CD4-positive, alpha-beta T cell treated with Interleukin-21 for 1 hour (primary cell): ENCODE measurements around the gene ELOVL4.

ENCODE experiments used
- DNase-seq: peaks from one replicate; pipeline ENCODE4 v3.0.0-alpha.2; 2020

ELOVL4 gene

GRCh38 chr6:79947191-79948186, at the start of gene ELOVL4:
Gene ELOVL4, minus strand, starts transcription at chr6:79947553. Its CDS starts 274 bp downstream, at chr6:79947279.
- DNase-seq, result peak; percentile 78

DNA sequence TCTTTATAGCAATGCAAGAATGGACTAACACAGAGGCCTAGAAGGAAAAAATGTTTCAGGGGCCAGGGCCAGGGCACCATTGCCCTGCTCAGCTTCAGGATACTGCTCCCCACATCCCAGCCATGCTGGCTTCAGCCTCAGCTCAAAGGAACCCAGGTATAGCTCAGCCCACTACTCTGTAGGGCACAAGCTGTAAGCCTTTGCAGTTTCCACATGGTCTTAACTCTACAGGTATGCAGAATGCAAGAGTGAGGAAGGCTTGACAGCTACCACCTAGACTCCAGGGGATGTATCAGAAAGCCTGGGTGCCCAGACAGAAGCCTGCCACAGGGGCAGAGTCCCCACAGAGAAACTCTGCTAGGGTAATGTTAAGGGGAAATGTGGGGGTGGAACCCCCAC, 46.6 kb upstream of the ELOVL4 start:
- DNase-seq, result no peak

DNA sequence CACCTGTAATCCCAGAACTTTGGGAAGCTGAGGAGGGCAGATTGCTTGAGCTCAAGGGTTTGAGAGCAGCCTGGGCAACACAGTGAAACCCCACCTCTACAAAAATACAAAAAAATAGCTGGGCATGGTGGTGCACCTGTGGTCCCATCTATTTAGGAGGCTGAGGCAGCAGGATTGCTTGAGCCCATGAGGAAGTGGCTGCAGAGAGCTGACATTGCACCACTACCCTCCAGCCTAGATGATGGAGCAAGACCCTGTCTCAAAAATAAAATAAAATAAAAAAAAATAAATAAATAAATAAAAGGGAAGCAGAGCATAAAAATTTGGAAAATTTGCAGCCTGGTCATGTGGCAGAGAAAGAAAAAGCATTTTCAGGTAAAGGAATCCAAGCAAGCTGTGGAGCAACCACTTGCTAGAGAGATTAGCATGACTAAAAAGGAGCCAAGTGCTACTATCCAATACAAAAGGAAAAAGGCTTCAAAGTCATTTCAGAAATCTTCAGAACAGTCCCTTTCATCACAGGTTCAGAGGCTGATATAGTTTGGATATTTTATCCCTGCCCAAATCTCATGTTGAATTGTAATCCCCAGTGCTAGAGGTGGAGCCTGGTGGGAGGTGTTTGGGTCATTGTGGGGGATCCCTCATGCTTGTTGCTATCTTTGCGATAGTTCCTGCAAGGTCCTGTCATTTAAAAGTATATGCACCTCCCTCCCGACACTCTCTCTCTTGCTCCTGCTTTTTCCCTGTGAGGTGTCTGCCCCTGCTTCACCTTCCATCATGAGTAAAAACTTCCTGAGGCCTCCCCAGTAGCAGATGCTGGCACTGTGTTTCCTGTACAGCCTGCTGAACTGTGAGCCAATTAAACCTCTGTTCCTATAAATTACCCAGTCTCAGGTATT, 45.9 kb upstream of the ELOVL4 start:
- DNase-seq, result no peak

DNA sequence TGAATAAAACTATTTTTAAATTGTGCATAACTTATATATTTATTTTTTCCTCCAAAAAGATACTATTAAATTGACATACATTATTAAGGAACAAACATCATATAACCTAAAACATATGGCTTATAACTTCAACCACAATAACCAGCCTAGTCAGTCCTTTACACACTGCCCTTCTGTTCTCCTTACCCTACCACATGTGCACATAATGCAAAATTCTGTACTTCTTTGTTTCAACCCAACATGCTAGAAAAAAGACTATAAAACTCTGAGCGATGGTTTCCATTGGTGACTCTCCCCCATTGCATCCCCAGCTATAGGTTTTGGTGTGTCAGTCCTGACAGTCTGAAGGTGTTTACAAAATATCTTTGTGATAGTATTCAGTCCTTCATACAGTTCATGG, 42.3 kb upstream of the ELOVL4 start:
- no peak for DNase-seq

GRCh38 chr6:79985128-79985527, 37.8 kb upstream of the ELOVL4 start:
- DNase-seq, result no peak

DNA sequence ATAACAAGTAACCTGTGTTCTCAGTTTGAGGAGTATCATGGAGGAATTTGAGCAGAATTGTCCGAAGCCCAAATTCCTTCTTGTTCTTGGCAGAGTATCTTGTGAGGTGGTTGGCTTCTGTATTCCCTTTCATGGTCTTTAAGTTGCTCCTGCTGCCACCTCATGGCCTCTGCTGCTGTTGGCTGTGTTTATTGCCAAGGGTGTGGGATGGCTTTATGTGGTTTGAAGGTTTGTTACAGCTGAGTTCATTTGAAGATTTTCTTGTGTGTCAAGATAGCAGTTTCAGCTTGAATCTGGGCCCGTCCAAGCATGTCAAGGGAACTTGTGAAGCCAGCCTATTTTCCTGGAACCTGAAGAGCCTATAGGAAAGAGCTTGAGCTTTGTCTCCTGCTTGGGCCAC, 36.9 kb upstream of the ELOVL4 start:
- peak; percentile 31 for DNase-seq

DNA sequence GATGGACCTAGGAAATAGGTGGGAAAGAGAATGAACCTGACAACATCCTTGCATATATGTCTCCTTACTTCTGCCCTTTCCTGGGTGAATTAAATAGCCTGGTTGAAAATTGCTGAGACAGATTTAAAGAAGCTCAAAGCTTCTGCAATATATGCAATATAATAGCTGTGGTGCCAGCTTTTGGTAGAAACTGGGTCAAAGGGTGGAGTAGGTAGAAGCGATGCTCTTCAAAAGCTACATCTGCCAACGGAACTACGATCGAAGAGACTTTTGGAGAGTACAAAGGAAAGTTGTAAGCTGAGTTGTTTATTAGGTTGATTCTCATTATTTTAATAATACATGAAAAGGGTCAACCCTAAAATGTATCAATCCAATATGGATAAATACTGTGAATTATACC, 34.3 kb upstream of the ELOVL4 start:
- DNase-seq, result no peak

DNA sequence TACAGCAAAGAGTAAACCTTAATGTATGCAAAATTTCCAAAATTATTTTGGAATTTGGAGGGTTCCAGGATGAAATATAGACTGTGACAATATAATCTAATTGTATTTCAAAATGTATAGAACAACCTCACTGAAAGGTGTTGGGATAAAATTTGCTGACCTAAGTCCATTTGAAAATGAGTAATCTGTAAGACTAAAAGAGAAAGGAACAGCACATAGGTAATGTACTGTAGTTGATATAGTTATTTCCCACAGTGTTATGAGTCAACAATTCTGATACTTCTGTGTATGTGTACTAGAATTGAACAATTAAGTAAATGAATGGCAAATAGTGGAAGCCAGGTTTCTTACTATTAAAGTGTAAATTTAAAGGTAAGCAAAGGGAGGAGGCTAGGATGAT, 23.8 kb upstream of the ELOVL4 start:
- no peak for DNase-seq

DNA sequence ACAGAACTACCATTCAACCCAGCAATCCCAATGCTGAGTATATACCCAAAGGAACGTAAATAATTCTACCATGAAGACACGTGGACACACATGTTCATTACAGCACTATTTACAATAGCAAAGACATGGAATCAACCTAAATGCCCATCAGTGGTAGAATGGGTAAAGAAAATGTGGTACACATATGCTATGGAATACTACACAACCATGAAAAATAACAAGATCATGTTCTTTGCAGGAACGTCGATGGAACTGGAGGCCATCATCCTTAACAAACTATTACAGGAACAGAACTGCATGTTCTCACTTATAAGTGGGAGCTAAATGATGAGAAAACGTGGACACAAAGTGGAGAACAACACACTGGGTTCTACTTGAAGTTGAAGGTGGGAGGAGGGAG, 22.4 kb upstream of the ELOVL4 start:
- no peak for DNase-seq

GRCh38 chr6:79967178-79967577, 19.8 kb upstream of the ELOVL4 start:
- DNase-seq, result no peak

GRCh38 chr6:79964607-79965081, 17.3 kb upstream of the ELOVL4 start:
- peak; percentile 50 for DNase-seq

DNA sequence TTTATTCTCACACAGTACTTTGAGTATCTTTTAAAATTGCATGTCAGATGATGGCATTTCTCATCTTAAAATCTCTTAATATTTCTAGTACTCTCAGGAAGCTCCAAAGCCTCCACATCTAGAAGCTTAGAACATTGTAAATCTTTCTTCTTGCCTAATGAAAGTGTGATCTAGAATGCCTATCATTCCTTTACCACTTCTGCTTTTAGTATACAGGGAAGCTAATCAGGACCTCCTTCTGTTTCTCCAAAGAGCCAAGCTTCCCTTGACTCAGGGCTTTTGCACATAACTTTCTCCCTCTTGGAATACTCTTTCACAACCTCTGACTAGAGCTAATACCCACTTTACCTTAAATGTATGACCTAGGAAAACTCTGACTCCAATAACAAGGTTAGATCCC, 7.5 kb upstream of the ELOVL4 start:
- no peak for DNase-seq

GRCh38 chr6:79949233-79949632, 1.9 kb upstream of the ELOVL4 start:
- DNase-seq, result peak; percentile 80

DNA sequence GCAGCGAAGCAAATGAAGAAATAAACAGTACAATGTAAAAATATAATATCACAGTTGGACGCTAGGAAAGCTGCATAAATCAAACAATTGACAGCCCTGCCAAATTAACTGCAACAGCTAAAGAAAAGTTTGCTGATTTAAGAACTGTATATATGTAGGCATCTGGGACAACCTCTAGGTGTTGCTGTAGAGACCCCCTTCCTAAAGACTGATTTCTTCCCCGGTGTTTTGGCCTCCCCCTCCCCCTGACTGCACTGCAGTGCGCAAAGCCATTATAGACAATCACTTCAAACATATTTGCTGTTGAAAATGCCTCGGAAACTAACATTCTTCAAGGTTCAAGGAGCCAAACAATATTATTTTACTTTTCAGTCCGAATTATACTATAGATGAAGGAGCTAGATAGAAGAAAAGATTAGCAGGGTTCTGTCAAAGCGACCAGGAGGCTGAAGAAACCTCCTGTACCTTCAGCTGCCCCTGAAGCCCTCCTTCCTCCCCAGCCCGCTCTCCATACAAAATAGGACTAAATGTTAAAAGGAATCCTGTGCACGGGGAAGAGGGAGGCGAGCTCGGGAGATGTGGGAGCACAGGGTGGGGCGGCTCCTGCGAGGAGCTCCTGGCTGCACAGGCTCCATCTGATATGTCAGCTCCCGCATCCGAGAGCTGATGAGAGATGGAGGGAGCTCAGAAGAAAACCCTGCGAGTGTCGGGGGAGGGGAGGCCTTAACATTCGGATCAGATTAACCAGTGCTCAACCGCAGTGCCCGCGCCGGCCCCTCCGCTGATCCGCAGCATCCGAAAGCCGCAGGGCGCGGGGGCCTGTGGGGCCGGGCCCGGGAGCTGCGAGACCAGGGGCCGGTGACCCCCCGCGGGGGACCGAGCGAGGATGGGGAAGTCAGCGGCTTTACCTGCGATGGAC, 822 bp downstream of the ELOVL4 start:
- peak; percentile 40 for DNase-seq

DNA sequence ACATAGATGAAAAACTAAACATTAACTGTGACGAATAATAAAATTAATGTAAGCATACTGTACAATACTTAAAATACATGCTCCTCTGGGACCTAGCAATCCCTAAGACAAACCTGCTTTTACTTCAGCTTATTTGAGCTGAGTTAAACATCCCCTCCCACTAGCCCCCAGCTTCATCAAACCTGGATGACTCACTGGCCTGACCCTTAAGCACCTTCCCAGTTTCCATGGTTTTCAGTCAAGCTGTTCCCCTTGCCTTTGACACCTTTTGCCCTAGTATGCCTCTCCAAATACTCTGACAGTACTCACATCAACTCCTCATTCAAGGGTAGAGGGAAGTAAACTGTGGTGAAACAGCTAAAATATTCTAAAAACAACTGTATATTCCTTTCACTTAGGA, 4.2 kb downstream of the ELOVL4 start:
- DNase-seq, result no peak

DNA sequence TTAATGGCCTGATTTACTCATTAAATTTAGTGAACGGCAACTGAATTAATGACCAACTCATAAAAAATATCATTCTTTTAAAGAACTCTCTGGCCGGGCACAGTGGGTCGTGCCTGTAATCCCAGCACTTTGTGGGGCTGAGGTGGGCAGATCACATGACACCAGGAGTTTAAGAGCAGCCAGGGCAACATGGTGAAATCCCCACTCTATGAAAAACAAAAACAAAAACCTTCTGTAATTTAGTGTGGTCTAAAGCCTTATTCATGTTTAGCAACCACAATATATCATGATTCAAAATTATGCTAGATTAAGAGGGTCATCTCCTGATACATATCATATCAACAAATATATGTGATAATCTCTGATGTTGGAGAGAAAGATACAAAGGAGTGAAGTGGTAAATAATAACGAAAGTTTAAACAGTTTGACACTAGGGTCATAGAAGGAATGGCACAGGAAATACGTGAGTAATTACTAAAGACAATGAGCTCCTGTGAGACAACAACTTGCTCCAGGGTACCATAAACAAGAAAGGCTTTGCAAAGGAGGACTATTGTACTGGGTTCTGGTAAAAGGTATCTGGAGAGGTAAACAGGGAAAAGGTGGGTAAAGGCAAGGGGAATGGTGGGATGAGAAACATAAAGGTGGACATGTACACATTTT, 5.7 kb downstream of the ELOVL4 start:
- no peak for DNase-seq

DNA sequence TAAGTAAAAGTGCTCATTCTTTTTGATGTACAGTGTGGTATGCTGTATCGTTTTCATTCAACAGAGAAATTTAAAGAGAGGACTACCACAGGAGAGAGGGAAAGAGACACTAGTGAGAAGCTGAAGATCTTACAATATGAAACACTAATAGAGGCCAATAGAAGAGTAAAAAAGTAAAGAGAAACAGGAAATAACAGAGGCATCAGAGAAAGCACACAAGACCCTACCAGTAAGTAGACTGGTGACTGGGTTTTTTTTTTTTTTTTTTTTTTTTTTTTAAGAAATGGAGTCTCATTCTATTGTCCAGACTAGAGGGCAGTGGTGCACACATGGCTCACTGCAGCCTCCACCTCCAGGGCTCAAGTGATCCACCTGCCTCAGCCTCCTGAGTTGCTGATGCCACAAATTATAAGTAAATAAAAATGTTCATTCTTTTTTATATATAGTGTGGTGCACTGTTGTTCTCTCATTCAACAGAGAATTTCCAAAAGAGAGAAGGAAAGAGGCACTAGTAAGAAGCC, 18.8 kb downstream of the ELOVL4 start:
- DNase-seq, result no peak

DNA sequence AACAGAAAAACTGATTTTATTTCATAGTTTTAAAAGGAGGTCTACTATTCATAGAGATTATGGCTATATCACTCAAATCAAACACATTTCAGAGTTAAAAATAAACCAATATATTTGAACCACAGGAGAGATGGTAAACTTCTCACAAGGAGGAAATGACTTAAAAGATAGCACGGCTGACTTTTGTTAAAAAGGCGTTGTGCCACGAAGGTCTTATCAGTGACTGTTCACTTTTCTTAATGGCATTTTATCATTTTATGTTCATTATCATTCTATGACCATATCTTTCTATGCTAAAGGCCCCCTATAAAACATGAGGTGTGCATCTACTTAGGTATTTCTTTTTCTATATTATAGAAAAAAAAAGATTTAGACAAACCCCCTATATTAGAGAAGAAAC, 19.6 kb downstream of the ELOVL4 start:
- no peak for DNase-seq

DNA sequence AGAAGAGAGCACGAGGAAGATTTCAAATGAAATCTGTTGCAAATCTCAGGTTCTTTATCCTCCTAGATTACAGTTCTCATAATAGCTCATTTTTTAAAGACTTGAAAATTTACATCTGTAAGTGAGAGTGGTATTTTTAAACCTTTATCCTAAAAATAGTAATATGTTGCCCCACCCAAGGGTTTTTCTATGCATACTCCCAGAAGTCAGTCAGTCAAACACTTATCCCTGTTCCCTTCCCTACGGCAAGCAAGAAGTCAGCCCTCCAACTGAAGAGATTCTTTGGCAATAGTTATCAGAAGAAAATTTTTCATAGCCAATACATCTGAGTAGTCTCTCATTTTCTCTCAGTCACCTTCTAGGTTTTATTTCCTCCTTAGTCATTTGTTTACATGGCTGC, 24.1 kb downstream of the ELOVL4 start:
- DNase-seq, result no peak

DNA sequence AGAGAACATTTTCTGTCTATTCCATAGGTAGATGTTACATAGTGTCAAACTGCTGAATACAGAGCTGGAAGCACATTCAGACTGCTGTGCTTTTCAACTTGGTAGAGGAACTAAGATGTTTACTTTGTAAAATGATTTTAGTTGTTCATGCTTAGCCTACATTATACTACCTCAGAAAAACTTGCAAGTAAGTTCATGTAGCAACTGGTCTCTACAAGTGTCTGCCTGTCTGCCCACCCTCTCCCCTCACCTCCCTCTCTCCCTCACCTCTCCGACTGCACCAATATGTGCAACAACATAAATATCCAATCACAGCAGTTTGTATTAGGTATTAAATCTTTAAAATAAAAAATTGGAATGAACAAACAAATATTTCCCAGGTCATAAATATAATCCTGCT, 25.3 kb downstream of the ELOVL4 start:
- no peak for DNase-seq

- no peak for DNase-seq
These were observed 34.0 kb downstream of the ELOVL4 start for GRCh38 chr6:79913369-79913768.

- DNase-seq, result no peak
These were observed 35.4 kb downstream of the ELOVL4 start for GRCh38 chr6:79911992-79912391.
